Loucy (cell line): ENCODE data around the gene SMIM21.
A peak's percentile ranks its signal among the peaks of the same experiment; 100 is the strongest.

ENCODE experiments used
- H2AFZ ChIP-seq: fragments of 200-600 bp; sonication (generic); 2 replicates; pipeline ENCODE4 v1.6.0; 2016; ENCODE audit warnings: antibody characterized with exemption, mild to moderate bottlenecking, low read length, moderate library complexity
- H3F3A ChIP-seq: fragments of 200-600 bp; 2 replicates; pipeline ENCODE4 v1.6.0; 2016; ENCODE audit warnings: antibody characterized with exemption, low read depth, mild to moderate bottlenecking
- H3K27me3 ChIP-seq: fragments of 200-600 bp; sonication (generic); 2 replicates; pipeline ENCODE4 v1.6.1; 2014; ENCODE audit warnings: low read length, mild to moderate bottlenecking; ENCODE audit not compliant: insufficient read depth, poor library complexity, severe bottlenecking
- H3K36me3 ChIP-seq: fragments of 200-600 bp; sonication (generic); 2 replicates; pipeline ENCODE4 v1.6.1; 2016; ENCODE audit warnings: low read length; ENCODE audit not compliant: insufficient read depth
- H3K4me1 ChIP-seq: fragments of 200-600 bp; sonication (generic); 2 replicates; pipeline ENCODE4 v1.5.1; 2014; ENCODE audit warnings: low read length, mild to moderate bottlenecking; ENCODE audit not compliant: insufficient read depth, poor library complexity, severe bottlenecking
- H3K4me2 ChIP-seq: fragments of 200-600 bp; sonication (generic); 2 replicates; pipeline ENCODE4 v1.6.0; 2014; ENCODE audit warnings: antibody characterized with exemption, low read length, low read depth, mild to moderate bottlenecking; ENCODE audit not compliant: poor library complexity, severe bottlenecking
- H3K4me3 ChIP-seq: fragments of 200-600 bp; sonication (generic); 2 replicates; pipeline ENCODE4 v1.5.1; 2014; ENCODE audit warnings: low read length, mild to moderate bottlenecking, mixed read lengths; ENCODE audit not compliant: poor library complexity, severe bottlenecking
- H3K79me2 ChIP-seq: fragments of 200-600 bp; sonication (generic); 2 replicates; pipeline ENCODE4 v1.6.1; 2014; ENCODE audit warnings: low read length; ENCODE audit not compliant: insufficient read depth
- H3K9ac ChIP-seq: fragments of 200-600 bp; sonication (generic); 2 replicates; pipeline ENCODE4 v1.6.0; 2014; ENCODE audit warnings: mild to moderate bottlenecking, low read depth, low read length, moderate library complexity; ENCODE audit not compliant: poor library complexity, severe bottlenecking
- H3K9me2 ChIP-seq: fragments of 200-600 bp; sonication (generic); replicated peaks from 2 replicates; pipeline ENCODE4 v1.6.1; 2016; ENCODE audit warnings: low read depth, low read length, mixed read lengths
- H3K9me3 ChIP-seq: fragments of 200-600 bp; sonication (generic); 2 replicates; pipeline ENCODE4 v1.6.1; 2014; ENCODE audit warnings: mild to moderate bottlenecking, antibody characterized with exemption, low read length, low read depth; ENCODE audit not compliant: insufficient read depth
- H4K20me1 ChIP-seq: fragments of 200-600 bp; sonication (generic); 2 replicates; pipeline ENCODE4 v1.6.0; 2014; ENCODE audit warnings: antibody characterized with exemption, low read length, mild to moderate bottlenecking; ENCODE audit not compliant: insufficient read depth, poor library complexity, severe bottlenecking
- EZH2phosphoT487 ChIP-seq: fragments of 200-600 bp; IDR thresholded peaks from 2 replicates; pipeline ENCODE4 v1.6.1; 2018; ENCODE audit warnings: antibody characterized with exemption, mild to moderate bottlenecking, moderate library complexity, borderline replicate concordance
- TF ChIP-seq, protein P1 (sequence below): fragments of 200-600 bp; sonication (generic); conservative IDR thresholded peaks from 2 replicates; pipeline ENCODE4 v1.5.1; 2014; ENCODE audit warnings: mild to moderate bottlenecking, antibody characterized with exemption, low read length

The SMIM21 gene

DNA sequence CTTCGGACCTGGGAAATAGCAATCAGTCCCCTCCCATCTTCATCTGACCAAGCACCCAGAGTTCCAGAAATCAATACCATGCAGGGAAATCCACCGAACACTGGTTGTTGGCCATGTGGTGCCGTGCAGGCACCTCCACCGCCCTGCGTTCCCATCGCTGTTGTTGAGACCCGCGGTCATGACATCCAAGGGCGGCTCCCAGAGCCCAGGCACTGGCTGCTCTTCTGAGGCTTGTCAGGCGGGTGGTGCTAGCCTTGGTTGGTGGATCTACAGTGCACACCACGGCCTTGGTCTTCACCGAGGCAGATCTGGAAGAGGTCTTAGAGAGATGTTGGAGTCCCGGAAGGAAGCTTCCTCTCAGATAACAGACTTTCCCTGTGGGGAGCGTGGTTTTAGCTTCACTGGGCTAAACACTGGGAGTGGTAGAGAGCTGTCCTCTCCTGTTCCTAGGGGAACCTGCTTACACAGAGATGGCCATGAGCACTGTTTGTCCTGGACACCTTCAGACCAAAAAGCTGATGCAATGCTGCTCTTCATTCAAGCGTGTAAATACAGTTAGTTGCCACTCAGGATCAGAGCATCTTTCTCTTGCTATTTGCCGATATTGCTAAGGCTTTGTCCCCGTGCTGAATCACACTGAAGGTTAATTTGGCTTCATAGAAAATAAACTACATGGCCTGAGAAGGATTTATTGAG lies 58.3 kb downstream of the SMIM21 start:
- H2AFZ ChIP-seq, result no peak overlapping the region
- no peaks in the 10 kb centered on the region for H3K9me2 ChIP-seq
- no peaks in the 10 kb centered on the region for H3K79me2 ChIP-seq
- no peaks in the 10 kb centered on the region for H3K27me3 ChIP-seq
- no peak overlapping the region for H3K9ac ChIP-seq
- no peaks in the 10 kb centered on the region for H3K4me1 ChIP-seq
- TF ChIP-seq, protein P1, sequence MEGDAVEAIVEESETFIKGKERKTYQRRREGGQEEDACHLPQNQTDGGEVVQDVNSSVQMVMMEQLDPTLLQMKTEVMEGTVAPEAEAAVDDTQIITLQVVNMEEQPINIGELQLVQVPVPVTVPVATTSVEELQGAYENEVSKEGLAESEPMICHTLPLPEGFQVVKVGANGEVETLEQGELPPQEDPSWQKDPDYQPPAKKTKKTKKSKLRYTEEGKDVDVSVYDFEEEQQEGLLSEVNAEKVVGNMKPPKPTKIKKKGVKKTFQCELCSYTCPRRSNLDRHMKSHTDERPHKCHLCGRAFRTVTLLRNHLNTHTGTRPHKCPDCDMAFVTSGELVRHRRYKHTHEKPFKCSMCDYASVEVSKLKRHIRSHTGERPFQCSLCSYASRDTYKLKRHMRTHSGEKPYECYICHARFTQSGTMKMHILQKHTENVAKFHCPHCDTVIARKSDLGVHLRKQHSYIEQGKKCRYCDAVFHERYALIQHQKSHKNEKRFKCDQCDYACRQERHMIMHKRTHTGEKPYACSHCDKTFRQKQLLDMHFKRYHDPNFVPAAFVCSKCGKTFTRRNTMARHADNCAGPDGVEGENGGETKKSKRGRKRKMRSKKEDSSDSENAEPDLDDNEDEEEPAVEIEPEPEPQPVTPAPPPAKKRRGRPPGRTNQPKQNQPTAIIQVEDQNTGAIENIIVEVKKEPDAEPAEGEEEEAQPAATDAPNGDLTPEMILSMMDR, result no peak
- no peak for TF ChIP-seq EZH2phosphoT487
- no peaks in the 10 kb centered on the region for H3K36me3 ChIP-seq
- H3K4me3 ChIP-seq, result no peak overlapping the region
- H3K4me2 ChIP-seq, result no peak overlapping the region
- no peaks in the 10 kb centered on the region for H3F3A ChIP-seq
- no peaks in the 10 kb centered on the region for H3K9me3 ChIP-seq
- no peaks in the 10 kb centered on the region for H4K20me1 ChIP-seq

DNA sequence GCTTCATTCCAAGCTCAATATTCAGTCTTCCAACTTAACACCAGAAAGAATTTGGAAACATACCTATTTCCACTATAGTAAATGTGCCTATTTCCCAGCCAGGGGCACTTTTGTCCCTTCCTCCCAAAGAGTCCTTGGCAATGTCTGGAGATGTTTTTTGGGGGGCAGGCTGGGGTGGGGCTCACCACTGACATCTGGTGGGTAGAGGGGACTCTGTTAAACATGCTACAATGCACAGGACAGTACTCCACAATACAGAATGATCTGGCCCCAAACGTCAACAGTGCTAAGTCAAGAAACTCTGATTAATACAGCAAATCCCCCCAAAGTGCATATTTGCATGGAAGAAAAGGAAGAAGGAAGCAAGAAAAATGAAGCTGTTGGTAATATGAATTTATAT lies 61.7 kb downstream of the SMIM21 start:
- Histone ChIP-seq H3K4me1 (no peaks in the 10 kb centered on the region), H2AFZ (no peak overlapping the region), H3K9ac (no peak overlapping the region), H3K4me2 (no peak overlapping the region), H3K9me2 (no peaks in the 10 kb centered on the region), H3K79me2 (no peaks in the 10 kb centered on the region), H3K36me3 (no peaks in the 10 kb centered on the region), H3K27me3 (no peaks in the 10 kb centered on the region), H3K9me3 (no peaks in the 10 kb centered on the region), H3K4me3 (no peak overlapping the region), H4K20me1 (no peaks in the 10 kb centered on the region), H3F3A (no peaks in the 10 kb centered on the region)
- TF ChIP-seq EZH2phosphoT487, result no peak
- TF ChIP-seq, protein P1, result peak; percentile 42

DNA sequence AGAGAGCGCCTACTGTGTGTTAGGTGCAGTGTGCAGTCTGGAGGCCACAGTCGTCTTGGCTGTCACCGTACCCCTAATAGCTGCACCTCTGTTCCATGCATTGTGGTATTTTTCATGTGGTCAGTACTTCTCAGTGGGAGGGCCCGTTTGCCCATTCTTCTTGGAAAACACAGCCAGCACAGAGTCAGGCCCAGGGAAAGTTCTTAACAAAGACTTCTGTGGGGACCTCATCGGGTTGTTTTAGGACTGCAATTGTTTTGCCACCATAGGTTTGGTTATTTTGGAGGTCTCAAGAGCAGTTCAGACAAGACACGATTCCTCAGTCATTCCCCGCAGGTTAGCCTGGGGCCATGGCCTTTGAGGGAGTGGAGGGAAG lies 62.3 kb downstream of the SMIM21 start:
- H3K9me2 ChIP-seq, result no peaks in the 10 kb centered on the region
- no peaks in the 10 kb centered on the region for H3F3A ChIP-seq
- no peaks in the 10 kb centered on the region for H3K79me2 ChIP-seq
- no peak overlapping the region for H3K9ac ChIP-seq
- no peaks in the 10 kb centered on the region for H3K4me1 ChIP-seq
- H2AFZ ChIP-seq, result no peak overlapping the region
- no peaks in the 10 kb centered on the region for H4K20me1 ChIP-seq
- no peaks in the 10 kb centered on the region for H3K27me3 ChIP-seq
- H3K36me3 ChIP-seq, result no peaks in the 10 kb centered on the region
- H3K4me2 ChIP-seq, result no peak overlapping the region
- H3K9me3 ChIP-seq, result no peaks in the 10 kb centered on the region
- H3K4me3 ChIP-seq, result no peak overlapping the region
- no peak for TF ChIP-seq EZH2phosphoT487
- TF ChIP-seq, protein P1, result no peak
